ENCODE data around the gene PREB.

PREB gene

GRCh38 chr2:27109083-27109482, 25.4 kb downstream of the PREB start:
- no peak for TF ChIP-seq EZH2 (IDR thresholded peaks at IDR 0.05; ENCODE audit: borderline replicate concordance, low read depth, low read length, severe bottlenecking)
- no peak for TF ChIP-seq CTCF (IDR thresholded peaks at IDR 0.05; ENCODE audit: borderline replicate concordance, extremely low read depth, low read length, poor library complexity, severe bottlenecking)
- Histone ChIP-seq H3K9me3 (ENCODE audit: insufficient read depth, low read length, severe bottlenecking) (no peaks in the 10 kb centered on the region), H3K79me2 (ENCODE audit: insufficient read depth, low read length) (no peaks in the 10 kb centered on the region), H4K20me1 (ENCODE audit: insufficient read depth, low read length) (no peaks in the 10 kb centered on the region), H3K4me1 (ENCODE audit: insufficient read depth, low read length) (peaks cover 20% of the 10 kb centered on the region), H3K9ac (ENCODE audit: low read depth, low read length) (no peak overlapping the region), H3K27ac (ENCODE audit: low read length) (no peak overlapping the region), H3K4me2 (ENCODE audit: insufficient read depth, low read length) (no peak overlapping the region), H3K36me3 (ENCODE audit: insufficient read depth, low read length) (no peaks in the 10 kb centered on the region), H3K27me3 (ENCODE audit: insufficient read depth, low read length, poor library complexity) (no peaks in the 10 kb centered on the region), H3K4me3 (ENCODE audit: low read depth in 1 of 2, low read length in 2 of 2) (no peak overlapping the region), H2AFZ (ENCODE audit: low read depth, low read length) (no peak overlapping the region)
- ATAC-seq (ENCODE audit: insufficient read depth, low read depth) (no peak), DNase-seq (no peak)

- TF ChIP-seq EZH2 (IDR thresholded peaks at IDR 0.05; ENCODE audit: borderline replicate concordance, low read depth, low read length, severe bottlenecking): no peak
- TF ChIP-seq CTCF (IDR thresholded peaks at IDR 0.05; ENCODE audit: borderline replicate concordance, extremely low read depth, low read length, poor library complexity, severe bottlenecking): no peak
- Histone ChIP-seq H3K36me3 (ENCODE audit: insufficient read depth, low read length) (no peaks in the 10 kb centered on the region), H2AFZ (ENCODE audit: low read depth, low read length) (no peak overlapping the region), H3K4me1 (ENCODE audit: insufficient read depth, low read length) (peaks cover 20% of the 10 kb centered on the region), H3K4me3 (ENCODE audit: low read depth in 1 of 2, low read length in 2 of 2) (no peak overlapping the region), H3K9me3 (ENCODE audit: insufficient read depth, low read length, severe bottlenecking) (no peaks in the 10 kb centered on the region), H3K27me3 (ENCODE audit: insufficient read depth, low read length, poor library complexity) (no peaks in the 10 kb centered on the region), H3K79me2 (ENCODE audit: insufficient read depth, low read length) (no peaks in the 10 kb centered on the region), H3K4me2 (ENCODE audit: insufficient read depth, low read length) (no peak overlapping the region), H4K20me1 (ENCODE audit: insufficient read depth, low read length) (no peaks in the 10 kb centered on the region), H3K27ac (ENCODE audit: low read length) (no peak overlapping the region), H3K9ac (ENCODE audit: low read depth, low read length) (no peak overlapping the region)
- no peak for ATAC-seq (ENCODE audit: insufficient read depth, low read depth)
- DNase-seq: no peak
Measured at GRCh38 chr2:27108221-27108620, 26.2 kb downstream of the PREB start.

GRCh38 chr2:27105981-27106380, 28.5 kb downstream of the PREB start:
- Histone ChIP-seq H3K9me3 (ENCODE audit: insufficient read depth, low read length, severe bottlenecking) (no peaks in the 10 kb centered on the region), H3K4me3 (ENCODE audit: low read depth in 1 of 2, low read length in 2 of 2) (no peak overlapping the region), H3K4me1 (ENCODE audit: insufficient read depth, low read length) (peaks cover 12% of the 10 kb centered on the region), H3K4me2 (ENCODE audit: insufficient read depth, low read length) (no peak overlapping the region), H4K20me1 (ENCODE audit: insufficient read depth, low read length) (no peaks in the 10 kb centered on the region), H3K27me3 (ENCODE audit: insufficient read depth, low read length, poor library complexity) (no peaks in the 10 kb centered on the region), H3K79me2 (ENCODE audit: insufficient read depth, low read length) (no peaks in the 10 kb centered on the region), H3K36me3 (ENCODE audit: insufficient read depth, low read length) (no peaks in the 10 kb centered on the region), H2AFZ (ENCODE audit: low read depth, low read length) (no peak overlapping the region), H3K9ac (ENCODE audit: low read depth, low read length) (no peak overlapping the region), H3K27ac (ENCODE audit: low read length) (no peak overlapping the region)
- no peak for DNase-seq
- no peak for ATAC-seq (ENCODE audit: insufficient read depth, low read depth)
- TF ChIP-seq CTCF (IDR thresholded peaks at IDR 0.05; ENCODE audit: borderline replicate concordance, extremely low read depth, low read length, poor library complexity, severe bottlenecking) (no peak), EZH2 (IDR thresholded peaks at IDR 0.05; ENCODE audit: borderline replicate concordance, low read depth, low read length, severe bottlenecking) (no peak)

GRCh38 chr2:27102329-27102728, 32.1 kb downstream of the PREB start:
- Histone ChIP-seq H3K36me3 (ENCODE audit: insufficient read depth, low read length) (0 out of 2 replicates have a peak, but pooled peaks cover 4% of the 10 kb centered on the region), H2AFZ (ENCODE audit: low read depth, low read length) (no peak overlapping the region), H3K4me2 (ENCODE audit: insufficient read depth, low read length) (no peak overlapping the region), H3K4me1 (ENCODE audit: insufficient read depth, low read length) (no peaks in the 10 kb centered on the region), H3K27ac (ENCODE audit: low read length) (no peak overlapping the region), H4K20me1 (ENCODE audit: insufficient read depth, low read length) (0 out of 2 replicates have a peak, but pooled peaks cover 3% of the 10 kb centered on the region), H3K4me3 (ENCODE audit: low read depth in 1 of 2, low read length in 2 of 2) (no peak overlapping the region), H3K27me3 (ENCODE audit: insufficient read depth, low read length, poor library complexity) (no peaks in the 10 kb centered on the region), H3K9ac (ENCODE audit: low read depth, low read length) (no peak overlapping the region), H3K79me2 (ENCODE audit: insufficient read depth, low read length) (no peaks in the 10 kb centered on the region), H3K9me3 (ENCODE audit: insufficient read depth, low read length, severe bottlenecking) (no peaks in the 10 kb centered on the region)
- ATAC-seq (ENCODE audit: insufficient read depth, low read depth): no peak
- TF ChIP-seq CTCF (IDR thresholded peaks at IDR 0.05; ENCODE audit: borderline replicate concordance, extremely low read depth, low read length, poor library complexity, severe bottlenecking): no peak
- no peak for TF ChIP-seq EZH2 (IDR thresholded peaks at IDR 0.05; ENCODE audit: borderline replicate concordance, low read depth, low read length, severe bottlenecking)
- no peak for DNase-seq

All from DND-41 (cell line).